ENCODE results near the gene AKAP7.

GRCh38 chr6:131169613-131170012 is 34.3 kb downstream of the AKAP7 start:
- no peak for TF ChIP-seq CTCF (IDR thresholded peaks at IDR 0.05)
- no peak for TF ChIP-seq POLR2AphosphoS5 (IDR thresholded peaks at IDR 0.05)

Measured in gastroesophageal sphincter (tissue), 3 donors.